Measurements from ENCODE around the gene SCARB1. TPM values are rescaled to one million over a fixed set of nuclear protein-coding genes. Genes with fewer than 3 reads are reported as not detected.

SCARB1 gene
- total and polyA plus RNA-seq, 2 of the 13 experiments (the other 11 are each of a cell fraction or from before 2014, with no cell fraction given): 63.4 to 160 TPM

GRCh38 chr12:124853781-124854636 lies 9.7 kb downstream of the SCARB1 start (continued):
- peak; percentile 70 for TF ChIP-seq PAXIP1 (CRISPR knock-in tag; conservative IDR thresholded peaks at IDR 0.05)
- TF ChIP-seq SUZ12 (IDR thresholded peaks at IDR 0.05; ENCODE audit: low read depth, low read length): no peak
- no peak for TF ChIP-seq THAP7 (CRISPR knock-in tag; IDR thresholded peaks at IDR 0.05)
- TF ChIP-seq YY1 (IDR thresholded peaks at IDR 0.05; ENCODE audit: insufficient read depth, insufficient replicate concordance, low read depth, low read length): no peak
- no peak for TF ChIP-seq ATF4 (CRISPR knock-in tag; IDR thresholded peaks at IDR 0.05)
- TF ChIP-seq IKZF5 (CRISPR knock-in tag; IDR thresholded peaks at IDR 0.05): no peak; the same call in 1 of the 2 replicates
- no peak for TF ChIP-seq BCL3 (CRISPR knock-in tag; IDR thresholded peaks at IDR 0.05)
- no peak for TF ChIP-seq RORA (CRISPR knock-in tag; IDR thresholded peaks at IDR 0.05)
- no peak for TF ChIP-seq ZEB1 (IDR thresholded peaks at IDR 0.05; ENCODE audit: insufficient replicate concordance, low read depth)
- TF ChIP-seq DZIP1 (CRISPR knock-in tag; IDR thresholded peaks at IDR 0.05): no peak
- no peak for TF ChIP-seq CENPT (CRISPR knock-in tag; IDR thresholded peaks at IDR 0.05; ENCODE audit: low read depth)
- TF ChIP-seq ZNF792 (CRISPR knock-in tag; IDR thresholded peaks at IDR 0.05): no peak
- 0 out of 2 replicates have a peak, but pooled peaks have one; percentile 25 for TF ChIP-seq REPIN1 (CRISPR knock-in tag; IDR thresholded peaks at IDR 0.05; ENCODE audit: borderline replicate concordance, low read depth)
- no peak for TF ChIP-seq NAIF1 (CRISPR knock-in tag; IDR thresholded peaks at IDR 0.05; ENCODE audit: borderline replicate concordance)
- TF ChIP-seq XRCC5 (optimal IDR thresholded peaks at IDR 0.05; ENCODE audit: low read length): no peak
- no peak for TF ChIP-seq KLF12 (CRISPR knock-in tag; IDR thresholded peaks at IDR 0.05; ENCODE audit: borderline replicate concordance)
- no peak for TF ChIP-seq ZSCAN31 (CRISPR knock-in tag; IDR thresholded peaks at IDR 0.05; ENCODE audit: low read depth)
- no peak for TF ChIP-seq ZFAT (CRISPR knock-in tag; conservative IDR thresholded peaks at IDR 0.05)
